Mucosa of descending colon (tissue), 3 donors: ENCODE results near the gene SLX4. TPM values are rescaled to one million over a fixed set of nuclear protein-coding genes. Genes with fewer than 3 reads are reported as not detected.

ENCODE experiments used
- ATAC-seq: fragments of 200-7000 bp; cut with Tn5 transposase; one replicate; pipeline ENCODE4 v1.9.1; 2020; ENCODE audit warnings: mild to moderate bottlenecking, moderate library complexity
- DNase-seq, 3 donors: peaks; one replicate each; pipeline ENCODE4 v3.0.0-alpha.2; 2020
- H3K36me3 ChIP-seq: fragments of 200-600 bp; one replicate; pipeline ENCODE4 v1.8.0; 2021; ENCODE audit warnings: low read depth, mild to moderate bottlenecking
- H3K4me1 ChIP-seq: fragments of 200-600 bp; one replicate; pipeline ENCODE4 v1.8.0; 2021; ENCODE audit warnings: low read depth, mild to moderate bottlenecking
- H3K4me3 ChIP-seq: fragments of 200-600 bp; one replicate; pipeline ENCODE4 v1.8.0; 2021; ENCODE audit warnings: mild to moderate bottlenecking
- H3K9me3 ChIP-seq: fragments of 200-600 bp; one replicate; pipeline ENCODE4 v1.8.0; 2021; ENCODE audit warnings: mild to moderate bottlenecking
- CTCF ChIP-seq: fragments of 200-600 bp; IDR thresholded peaks from one replicate; pipeline ENCODE4 v1.8.0; 2022; ENCODE audit warnings: antibody characterized with exemption, mild to moderate bottlenecking
- intact Hi-C, 2 donors: fragments of 100-400 bp; cut with DNase I in 1 of 2; cut with micrococcal nuclease in 1 of 2; formaldehyde crosslinking; loops; one replicate each; pipeline versions ENCODE4 v1.11.0 to v1.11.1; 2022; cut with DNase I, micrococcal nuclease
- total RNA-seq, 3 donors: library from RNA; stranded (reverse); fragmentation: NEBNext Ultra II Directional in 2 of 3; extraction: Animal tissue kit (Norgen Biotek cat#: 25700) in 2 of 3; gene quantifications; one replicate each; pipeline versions ENCODE4 v1.2.1 to v1.2.4, GENCODE V29; 2021 to 2023
- donor health status: DM: no; HTN: no; CAD: no; lungs with moderate emphysema.
- donor health status: DM: no; HTN: no; CAD: no.
- donor health status: DM: no; HTN: yes; CAD: no.

The SLX4 gene
- total RNA-seq, 3 donors from 2014 or later, result 3.6 to 6.7 (median 5.0) TPM

- no peaks in the 10 kb centered on the region for H3K4me1 ChIP-seq
- DNase-seq (no peak), ATAC-seq (no peak)
- H3K9me3 ChIP-seq, result peaks cover 5% of the 10 kb centered on the region
- H3K36me3 ChIP-seq, result no peaks in the 10 kb centered on the region
- no peak for TF ChIP-seq CTCF
- no peak overlapping the region for H3K4me3 ChIP-seq
- intact Hi-C loops, result no loop called here
Observed at GRCh38 chr16:3597676-3598075, 13.7 kb downstream of the SLX4 start.

GRCh38 chr16:3597226-3597625 is 14.2 kb downstream of the SLX4 start:
- no peaks in the 10 kb centered on the region for H3K36me3 ChIP-seq
- intact Hi-C loops, result no loop called here

GRCh38 chr16:3596101-3596861 is 15.1 kb downstream of the SLX4 start:
- ATAC-seq (no peak), DNase-seq (no peak)
- intact Hi-C loops, result no loop called here
- peaks cover 5% of the 10 kb centered on the region for H3K9me3 ChIP-seq
- no peak for TF ChIP-seq CTCF
- no peak overlapping the region for H3K4me3 ChIP-seq
- no peaks in the 10 kb centered on the region for H3K36me3 ChIP-seq
- H3K4me1 ChIP-seq, result no peaks in the 10 kb centered on the region

More at GRCh38 chr16:3597226-3597625, 14.2 kb downstream of the SLX4 start:
- no peak for TF ChIP-seq CTCF
- Histone ChIP-seq H3K4me3 (no peak overlapping the region), H3K9me3 (peaks cover 5% of the 10 kb centered on the region), H3K4me1 (no peaks in the 10 kb centered on the region)
- DNase-seq (no peak), ATAC-seq (no peak)

GRCh38 chr16:3595521-3596021 is 15.8 kb downstream of the SLX4 start:
- DNase-seq (no peak), ATAC-seq (no peak)
- peaks cover 5% of the 10 kb centered on the region for H3K9me3 ChIP-seq
- H3K4me3 ChIP-seq, result no peak overlapping the region
- no peaks in the 10 kb centered on the region for H3K4me1 ChIP-seq
- no peak for TF ChIP-seq CTCF
- intact Hi-C loops, result no loop called here
- no peaks in the 10 kb centered on the region for H3K36me3 ChIP-seq

GRCh38 chr16:3595110-3595486 is 16.3 kb downstream of the SLX4 start:
- DNase-seq (no peak), ATAC-seq (no peak)
- no peaks in the 10 kb centered on the region for H3K36me3 ChIP-seq
- no peaks in the 10 kb centered on the region for H3K4me1 ChIP-seq
- no peak for TF ChIP-seq CTCF
- peaks cover 3% of the 10 kb centered on the region for H3K9me3 ChIP-seq
- no peak overlapping the region for H3K4me3 ChIP-seq
- intact Hi-C loops, result no loop called here
